Measurements from ENCODE around the gene OR4D10.

DNA sequence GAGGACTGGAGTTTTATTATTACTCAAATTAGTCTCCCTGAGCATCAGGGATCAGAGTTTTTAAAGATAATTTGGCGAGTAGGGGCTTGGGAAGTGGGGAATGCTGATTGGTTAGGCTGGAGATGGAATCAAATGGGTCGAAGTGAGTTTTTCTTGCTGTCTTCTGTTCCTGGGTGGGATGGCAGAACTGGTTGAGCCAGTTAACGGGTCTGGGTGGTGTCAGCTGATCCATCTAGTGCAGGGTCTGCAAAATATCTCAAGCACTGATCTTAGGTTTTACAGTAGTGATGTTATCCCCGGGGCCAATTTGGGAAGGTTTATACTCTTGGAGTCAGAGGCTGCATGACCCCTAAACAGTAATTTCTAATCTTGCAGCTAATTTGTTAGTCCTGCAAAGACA lies 48.0 kb upstream of the OR4D10 start:
- TF ChIP-seq, protein P1, sequence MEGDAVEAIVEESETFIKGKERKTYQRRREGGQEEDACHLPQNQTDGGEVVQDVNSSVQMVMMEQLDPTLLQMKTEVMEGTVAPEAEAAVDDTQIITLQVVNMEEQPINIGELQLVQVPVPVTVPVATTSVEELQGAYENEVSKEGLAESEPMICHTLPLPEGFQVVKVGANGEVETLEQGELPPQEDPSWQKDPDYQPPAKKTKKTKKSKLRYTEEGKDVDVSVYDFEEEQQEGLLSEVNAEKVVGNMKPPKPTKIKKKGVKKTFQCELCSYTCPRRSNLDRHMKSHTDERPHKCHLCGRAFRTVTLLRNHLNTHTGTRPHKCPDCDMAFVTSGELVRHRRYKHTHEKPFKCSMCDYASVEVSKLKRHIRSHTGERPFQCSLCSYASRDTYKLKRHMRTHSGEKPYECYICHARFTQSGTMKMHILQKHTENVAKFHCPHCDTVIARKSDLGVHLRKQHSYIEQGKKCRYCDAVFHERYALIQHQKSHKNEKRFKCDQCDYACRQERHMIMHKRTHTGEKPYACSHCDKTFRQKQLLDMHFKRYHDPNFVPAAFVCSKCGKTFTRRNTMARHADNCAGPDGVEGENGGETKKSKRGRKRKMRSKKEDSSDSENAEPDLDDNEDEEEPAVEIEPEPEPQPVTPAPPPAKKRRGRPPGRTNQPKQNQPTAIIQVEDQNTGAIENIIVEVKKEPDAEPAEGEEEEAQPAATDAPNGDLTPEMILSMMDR (conservative IDR thresholded peaks at IDR 0.05), result no peak
- no peak for TF ChIP-seq ZFX (IDR thresholded peaks at IDR 0.05)
